Muscle of leg (tissue), 11 donors: Measurements from ENCODE around the gene MT4. TPM values are rescaled to one million over a fixed set of nuclear protein-coding genes. Genes with fewer than 3 reads are reported as not detected.
"Not testable (repeated sequence)": the region's sequence is repeated elsewhere in the genome, so short reads cannot be mapped to it uniquely, and the experiment has no call there.

Experiments
- DNase-seq: peaks from one replicate; pipeline ENCODE4 v3.0.0; 2013
- H3K27ac ChIP-seq: one replicate; pipeline ENCODE4 v1.5.1; 2013; ENCODE audit warnings: mild to moderate bottlenecking, low read length, control low read depth
- H3K27me3 ChIP-seq: one replicate; pipeline ENCODE4 v1.6.1; 2013; ENCODE audit warnings: low read length; ENCODE audit not compliant: control insufficient read depth, insufficient read depth
- H3K36me3 ChIP-seq: one replicate; pipeline ENCODE4 v1.6.1; 2013; ENCODE audit warnings: low read length; ENCODE audit not compliant: control insufficient read depth, insufficient read depth
- H3K4me1 ChIP-seq: one replicate; pipeline ENCODE4 v1.6.1; 2013; ENCODE audit warnings: low read length; ENCODE audit not compliant: control insufficient read depth, insufficient read depth
- H3K4me3 ChIP-seq: one replicate; pipeline ENCODE4 v1.5.1; 2013; ENCODE audit warnings: low read length, control low read depth
- H3K9me3 ChIP-seq: replicated peaks from 2 replicates; pipeline ENCODE4 v1.6.1; 2013; ENCODE audit warnings: low read depth, low read length; ENCODE audit not compliant: control insufficient read depth
- WGBS: methylation state at CpG from one replicate; pipeline ENCODE4 v1.1.5; 2013; ENCODE audit warnings: missing lambda C conversion rate; ENCODE audit not compliant: insufficient coverage; 5-methylcytosine and 5-hydroxymethylcytosine counted together
- polyA plus RNA-seq, 8 donors: library from polyadenylated mRNA; unstranded; fragments of 120-200 nt; gene quantifications; one replicate each; pipeline versions ENCODE4 v1.2.1 to v1.2.3, GENCODE V29; 2013; ENCODE audit warnings: inconsistent platforms in 1 of 8, low replicate concordance in 1 of 8; ENCODE audit not compliant: insufficient read length in 8 of 8, insufficient read depth in 1 of 8
- total RNA-seq: library from RNA; stranded (reverse); fragments of 120-200 nt; gene quantifications from one replicate; pipeline ENCODE4 v1.2.4, GENCODE V29; 2013

Gene MT4
- total and polyA plus RNA-seq, 9 donors, result not detected

DNA sequence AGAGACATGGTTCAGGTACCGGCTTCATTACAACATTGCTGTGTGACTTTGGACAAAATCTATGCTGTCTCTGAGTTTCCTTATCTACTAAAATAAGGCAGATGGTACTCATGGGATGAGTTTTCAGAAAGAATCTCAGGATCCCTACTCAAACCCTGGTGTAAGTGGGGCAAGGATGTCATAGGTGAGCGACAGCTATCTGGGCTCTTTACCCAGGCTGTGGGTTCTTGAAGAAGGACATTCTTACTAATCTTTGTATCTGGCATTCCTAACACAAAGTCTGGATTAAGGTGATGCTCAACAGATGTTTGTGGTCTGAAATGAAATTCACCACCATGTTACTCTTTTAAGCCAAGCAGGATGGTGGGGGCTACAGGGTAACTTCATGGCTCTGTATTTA, 18.0 kb downstream of the MT4 start:
- WGBS, result no CpG with 5 or more reads among the region's 2 CpGs
- DNase-seq, H3K4me3 ChIP-seq, H3K9me3 ChIP-seq, H3K36me3 ChIP-seq, H3K27ac ChIP-seq, H3K4me1 ChIP-seq: not testable (repeated sequence)
- peaks cover 27% of the 10 kb centered on the region for H3K27me3 ChIP-seq

DNA sequence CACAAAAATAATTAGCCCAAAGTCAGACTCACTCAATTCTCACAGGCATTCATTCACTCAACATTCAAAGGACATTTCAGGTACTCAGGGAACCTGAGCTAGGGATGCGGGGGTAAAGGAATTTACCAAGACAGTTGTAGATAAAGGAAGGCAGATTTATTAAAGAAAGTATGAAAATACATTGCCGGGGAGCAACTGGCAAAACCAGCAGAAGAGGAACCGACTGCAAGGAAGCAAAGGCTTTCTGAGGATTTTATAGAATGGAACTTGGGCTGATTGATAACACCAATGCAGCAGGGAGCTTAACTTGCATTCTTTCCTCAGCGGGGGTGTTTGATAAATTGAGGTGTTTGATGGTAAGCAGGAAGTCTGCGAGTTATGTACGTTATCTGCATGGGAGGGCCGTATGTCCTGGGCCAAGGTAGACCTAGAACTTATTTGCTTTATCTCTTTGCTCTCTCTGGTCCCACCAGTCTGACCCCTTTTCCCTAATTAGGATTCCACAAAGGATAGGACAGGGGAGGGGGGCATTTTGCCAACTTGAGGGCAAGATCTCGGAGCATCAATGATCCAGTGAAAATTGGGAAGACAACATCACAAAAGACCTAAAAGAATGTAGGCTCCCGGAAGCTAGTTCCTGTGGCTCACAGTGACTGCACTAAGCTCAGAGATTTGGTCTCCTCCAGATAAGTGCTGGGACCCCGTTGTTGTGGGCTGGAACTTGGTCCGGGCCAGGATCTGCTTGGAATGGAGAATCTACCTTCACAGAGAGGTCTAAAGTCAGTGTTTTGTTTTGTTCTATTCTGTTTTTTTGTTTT, 18.7 kb downstream of the MT4 start:
- H3K36me3 ChIP-seq, result no peaks in the 10 kb centered on the region
- H3K4me1 ChIP-seq, result no peaks in the 10 kb centered on the region
- H3K4me3 ChIP-seq, result no peak overlapping the region
- peaks cover 33% of the 10 kb centered on the region for H3K27me3 ChIP-seq
- WGBS, result 72% methylated on average over 4 of the region's 11 CpGs
- no peak overlapping the region for H3K27ac ChIP-seq
- DNase-seq, result no peak
- H3K9me3 ChIP-seq, result no peaks in the 10 kb centered on the region

- Histone ChIP-seq H3K4me1 (no peaks in the 10 kb centered on the region), H3K27me3 (peaks cover 39% of the 10 kb centered on the region)
- 87% methylated on average over 7 of the region's 11 CpGs for WGBS
These were observed 19.4 kb downstream of the MT4 start for GRCh38 chr16:56584276-56584675.

DNA sequence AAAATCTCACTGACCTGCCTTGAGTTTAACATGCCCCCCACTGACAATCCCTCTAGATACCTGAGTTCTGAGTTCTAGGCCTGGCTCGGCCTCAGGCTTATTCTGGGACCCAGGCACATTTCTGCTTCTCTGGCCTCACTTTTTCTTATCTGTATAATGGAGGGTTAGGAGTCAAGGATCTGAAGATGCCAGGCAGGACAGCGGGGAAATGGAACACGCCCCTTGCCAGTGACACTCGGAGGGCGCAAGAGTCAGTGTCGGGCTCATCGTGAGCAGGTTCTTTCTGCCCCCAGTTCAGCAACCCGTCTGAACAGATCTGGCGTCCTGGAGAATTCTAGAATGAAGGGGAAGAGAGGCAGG, 23.9 kb downstream of the MT4 start:
- Histone ChIP-seq H3K9me3 (no peaks in the 10 kb centered on the region), H3K4me3 (peak overlapping the region; percentile 11), H3K27me3 (peaks cover 58% of the 10 kb centered on the region), H3K4me1 (peaks cover 20% of the 10 kb centered on the region), H3K36me3 (no peaks in the 10 kb centered on the region), H3K27ac (no peak overlapping the region)
- no peak for DNase-seq
- WGBS, result 25% methylated on average over 8 of the region's 9 CpGs

More at GRCh38 chr16:56584276-56584675, 19.4 kb downstream of the MT4 start:
- no peak for DNase-seq
- no peak overlapping the region for H3K4me3 ChIP-seq
- no peak overlapping the region for H3K27ac ChIP-seq
- no peaks in the 10 kb centered on the region for H3K9me3 ChIP-seq
- no peaks in the 10 kb centered on the region for H3K36me3 ChIP-seq

DNA sequence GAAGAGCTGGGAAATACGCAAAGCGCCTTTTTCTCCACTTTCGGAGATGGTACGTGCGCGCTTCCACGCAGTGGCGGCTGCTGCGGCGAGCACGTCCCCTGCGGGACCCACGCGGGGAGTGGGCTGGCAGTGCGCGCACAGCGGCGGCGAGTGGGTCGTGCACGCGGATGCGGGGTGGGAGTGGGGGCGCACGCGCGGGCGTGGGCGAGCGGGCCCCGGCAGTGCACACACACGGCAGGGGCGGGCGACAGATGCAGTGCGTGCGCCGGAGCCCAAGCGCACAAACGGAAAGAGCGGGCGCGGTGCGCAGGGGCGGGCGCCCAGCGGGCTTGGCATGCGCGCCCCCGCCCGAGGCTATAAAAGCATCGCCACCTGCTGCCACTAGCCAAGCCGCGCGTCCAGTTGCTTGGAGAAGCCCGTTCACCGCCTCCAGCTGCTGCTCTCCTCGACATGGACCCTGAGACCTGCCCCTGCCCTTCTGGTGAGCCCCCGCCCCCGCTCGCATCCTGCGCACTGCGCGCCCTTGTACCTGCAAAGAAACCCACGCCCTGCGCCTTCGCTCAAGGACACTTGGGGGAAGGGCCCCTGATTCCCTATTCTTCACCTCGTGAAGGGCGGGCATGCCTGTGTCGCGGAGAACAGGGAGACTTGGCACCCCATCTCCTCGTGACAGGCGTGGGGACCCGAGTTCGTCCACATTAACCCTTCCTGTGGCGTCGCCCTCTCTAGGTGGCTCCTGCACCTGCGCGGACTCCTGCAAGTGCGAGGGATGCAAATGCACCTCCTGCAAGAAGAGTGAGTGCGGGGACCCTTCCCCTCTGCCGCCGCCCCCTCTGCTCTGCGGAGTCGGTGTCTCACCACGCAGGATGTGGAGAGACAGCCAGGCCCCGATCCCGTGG, 24.5 kb downstream of the MT4 start, which contains the start of gene MT3:
MT3 (plus strand) TSS at position 388 of the 899 bp plus-strand sequence; CDS start at position 451, 63 bp downstream.
- H3K9me3 ChIP-seq, result peaks cover 4% of the 10 kb centered on the region
- peaks cover 55% of the 10 kb centered on the region for H3K27me3 ChIP-seq
- DNase-seq, result peak; percentile 53
- H3K4me3 ChIP-seq, result peak within 1 kb of the TSS; percentile 25
- H3K27ac ChIP-seq, result no peak within 1 kb of the TSS
- peaks cover 20% of the 10 kb centered on the region for H3K4me1 ChIP-seq
- 3% methylated on average over 85 of the region's 87 CpGs for WGBS
- H3K36me3 ChIP-seq, result no peaks in the 10 kb centered on the region

DNA sequence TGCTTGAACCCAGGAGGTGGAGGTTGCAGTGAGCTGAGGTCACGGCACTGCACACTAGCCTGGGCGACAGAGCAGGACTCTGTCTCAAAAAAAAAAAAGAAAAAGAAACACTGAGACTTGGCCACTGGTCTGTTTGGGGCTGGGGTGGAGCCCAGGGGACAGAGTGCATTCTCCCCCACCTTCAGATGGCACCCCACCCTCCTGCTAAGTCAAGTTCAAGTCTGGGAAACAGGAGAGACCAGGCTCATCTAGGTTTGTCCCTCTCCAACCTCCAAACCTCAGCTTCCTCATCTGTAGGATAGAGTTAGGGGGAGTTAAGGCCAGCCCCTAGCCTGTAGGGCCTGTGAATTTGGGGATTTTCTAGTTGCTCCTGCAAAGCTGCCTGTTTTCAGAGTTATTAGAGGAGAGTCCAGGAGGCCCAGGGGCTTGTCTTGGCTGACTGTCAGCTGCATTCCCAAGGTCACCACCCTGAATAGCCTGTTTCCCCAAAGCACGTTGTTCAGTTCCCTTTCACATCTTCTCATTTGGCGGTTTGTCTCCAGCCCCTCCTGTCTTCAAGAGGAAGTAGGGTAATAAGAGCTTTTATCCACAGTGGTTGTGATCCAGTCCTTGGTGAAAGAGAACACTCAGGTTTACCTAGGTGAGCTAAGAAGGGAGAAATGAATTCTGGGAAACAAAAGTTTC, 26.6 kb downstream of the MT4 start:
- DNase-seq, result peak; percentile 43

DNA sequence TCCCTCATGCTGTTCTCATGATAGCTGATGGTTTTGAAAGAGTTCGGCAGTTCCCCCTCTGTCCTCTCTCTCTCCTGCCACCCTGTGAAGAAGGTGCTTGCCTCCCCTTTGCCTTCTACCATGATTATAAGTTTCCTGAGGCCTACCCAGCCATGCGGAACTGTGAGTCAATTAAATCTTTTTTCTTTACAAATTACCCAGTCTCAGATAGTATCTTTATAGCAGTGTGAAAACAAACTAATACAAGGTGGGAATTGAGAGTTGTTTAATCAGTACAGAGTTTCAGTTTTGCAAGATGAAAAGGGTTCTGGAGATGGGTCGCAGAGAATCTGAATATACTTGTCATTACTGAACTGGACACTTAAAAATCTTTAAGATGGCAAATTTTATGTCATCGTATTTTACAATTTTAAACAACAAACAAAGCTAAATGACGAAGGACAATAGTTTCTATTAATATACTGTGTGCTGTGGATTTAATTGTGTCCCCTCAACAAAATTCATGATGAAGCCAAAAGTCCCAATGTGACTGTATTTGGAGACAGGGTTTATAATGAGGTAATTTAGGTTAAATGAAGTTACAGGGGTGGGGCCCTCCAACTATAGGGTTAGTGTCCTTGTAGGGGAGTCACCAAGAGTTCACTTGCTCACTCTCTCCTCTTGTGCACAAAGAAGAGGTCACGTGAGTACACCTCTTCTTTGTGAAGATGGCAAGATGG, 28.9 kb downstream of the MT4 start:
- H3K27ac ChIP-seq, result no peak overlapping the region
- peaks cover 25% of the 10 kb centered on the region for H3K27me3 ChIP-seq
- no peaks in the 10 kb centered on the region for H3K36me3 ChIP-seq
- no peak for DNase-seq
- 60% methylated on average over 2 of the region's 6 CpGs for WGBS
- H3K4me3 ChIP-seq, result no peak overlapping the region
- H3K9me3 ChIP-seq, result peaks cover 4% of the 10 kb centered on the region
- peaks cover 20% of the 10 kb centered on the region for H3K4me1 ChIP-seq

More for the DNA sequence above, 26.6 kb downstream of the MT4 start:
- Histone ChIP-seq H3K9me3 (peaks cover 4% of the 10 kb centered on the region), H3K4me3 (no peak overlapping the region), H3K36me3 (no peaks in the 10 kb centered on the region), H3K4me1 (peaks cover 20% of the 10 kb centered on the region), H3K27ac (no peak overlapping the region), H3K27me3 (peaks cover 47% of the 10 kb centered on the region)
- 83% methylated on average over 1 of the region's 4 CpGs for WGBS

GRCh38 chr16:56594292-56594619, 29.4 kb downstream of the MT4 start:
- H3K9me3 ChIP-seq, result peaks cover 4% of the 10 kb centered on the region
- 100% methylated on average over 2 of the region's 5 CpGs for WGBS
- peaks cover 21% of the 10 kb centered on the region for H3K27me3 ChIP-seq
- no peaks in the 10 kb centered on the region for H3K36me3 ChIP-seq
- H3K4me3 ChIP-seq, result no peak overlapping the region
- peaks cover 20% of the 10 kb centered on the region for H3K4me1 ChIP-seq
- H3K27ac ChIP-seq, result no peak overlapping the region
- no peak for DNase-seq

GRCh38 chr16:56600398-56600999, 35.6 kb downstream of the MT4 start:
- Histone ChIP-seq H3K9me3 (no peaks in the 10 kb centered on the region), H3K36me3 (no peaks in the 10 kb centered on the region), H3K4me1 (no peaks in the 10 kb centered on the region), H3K4me3 (no peak overlapping the region), H3K27me3 (peaks cover 15% of the 10 kb centered on the region), H3K27ac (no peak overlapping the region)
- DNase-seq, result no peak
- 27% methylated on average over 5 of the region's 8 CpGs for WGBS
